DMS53 (cell line): Measurements from ENCODE around the gene PKN3.
A peak's percentile ranks its signal among the peaks of the same experiment; 100 is the strongest.

Experiments used
- DNase-seq: peaks from one replicate; lab custom pipeline; 2025; lab: John Stamatoyannopoulos, UW

Gene PKN3

DNA sequence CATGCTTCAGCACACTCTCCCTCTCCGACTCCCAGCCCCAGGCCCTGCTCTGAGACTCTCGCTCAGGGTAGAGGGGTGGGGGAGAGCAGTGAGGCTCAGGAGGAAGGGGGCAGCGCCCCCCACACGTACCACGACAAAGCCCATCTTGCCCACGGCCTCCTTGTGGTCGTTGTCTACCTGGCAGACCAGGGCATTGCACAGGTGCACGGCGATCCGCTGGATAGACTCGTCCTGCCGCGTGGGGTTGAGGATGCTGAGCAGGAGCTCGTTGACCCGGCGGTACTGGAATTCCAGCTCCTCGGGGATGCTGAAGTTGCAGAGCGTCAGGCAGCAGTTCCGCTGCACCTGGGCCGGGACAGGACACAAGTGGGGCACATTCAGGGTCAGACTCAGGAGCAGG, 40.1 kb downstream of the PKN3 start:
- peak; percentile 26 for DNase-seq

DNA sequence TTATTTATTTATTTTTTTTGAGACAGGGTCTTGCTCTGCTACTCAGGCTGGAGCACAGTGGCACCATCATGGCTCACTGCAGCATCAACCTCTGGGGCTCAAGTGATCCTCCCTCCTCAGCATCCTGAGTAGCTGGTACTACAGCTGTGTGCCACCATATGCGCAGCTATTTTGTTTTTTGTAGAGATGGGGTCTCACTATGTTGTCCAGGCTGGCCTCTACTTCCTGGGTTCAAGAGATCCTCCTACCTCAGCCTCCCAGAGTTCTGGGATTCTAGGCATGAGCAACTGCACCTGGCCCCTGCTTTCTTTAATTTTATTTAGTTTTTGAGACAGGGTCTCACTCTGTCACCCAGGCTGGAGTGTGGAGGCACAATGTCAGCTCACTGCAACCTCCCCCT, 41.1 kb downstream of the PKN3 start:
- DNase-seq: no peak

DNA sequence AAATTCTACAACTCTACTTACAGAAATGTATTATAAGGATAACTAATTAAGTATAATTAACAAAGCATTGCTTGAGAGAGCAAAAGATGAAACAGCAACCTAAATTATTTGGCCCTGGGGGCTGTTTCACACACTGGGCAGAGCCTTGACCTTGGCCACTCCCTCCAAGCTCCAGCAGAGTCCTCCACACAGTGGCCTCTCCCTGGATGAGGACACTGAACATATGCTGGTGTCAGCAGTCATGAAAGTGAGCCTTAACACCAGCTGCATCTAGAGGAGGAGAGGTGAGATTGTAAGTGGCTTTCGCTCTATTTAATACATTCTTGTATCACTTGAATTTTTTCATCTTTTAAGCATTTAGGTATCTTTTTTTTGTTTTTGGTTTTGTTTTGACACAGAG, 44.9 kb downstream of the PKN3 start:
- no peak for DNase-seq

DNA sequence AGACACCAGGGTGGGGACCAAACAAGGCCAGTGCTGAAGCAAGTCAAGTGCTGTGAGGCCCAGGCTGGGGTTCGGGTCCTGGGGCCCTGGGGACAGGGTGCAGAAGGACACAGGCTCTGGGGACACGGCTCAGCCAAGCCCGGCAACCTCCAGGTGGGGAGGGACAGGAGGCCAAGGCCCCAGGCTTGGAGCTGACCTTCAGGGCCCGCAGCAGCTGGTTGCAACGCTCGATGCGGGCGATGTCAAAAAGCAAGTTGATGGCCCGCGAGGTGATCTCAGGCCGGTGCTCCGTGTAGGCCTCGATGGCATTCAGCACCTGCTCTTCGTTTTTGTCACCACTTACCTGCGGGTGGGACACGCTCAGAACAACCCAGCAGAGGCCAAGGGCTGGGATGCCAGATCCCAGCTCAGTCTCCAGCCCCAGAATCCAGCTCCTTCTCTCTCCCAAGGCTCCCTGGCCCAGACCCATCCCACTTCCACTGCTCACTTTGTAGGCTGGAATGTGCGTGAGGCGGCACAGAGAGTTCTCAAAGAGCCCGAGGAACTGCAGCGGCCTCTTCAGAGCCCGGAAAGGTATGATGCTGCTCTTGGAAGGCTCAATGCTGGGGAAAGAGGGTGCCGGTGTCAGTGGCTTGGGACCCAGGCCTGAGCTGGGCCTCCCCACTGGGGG, 48.8 kb downstream of the PKN3 start:
- no peak for DNase-seq

DNA sequence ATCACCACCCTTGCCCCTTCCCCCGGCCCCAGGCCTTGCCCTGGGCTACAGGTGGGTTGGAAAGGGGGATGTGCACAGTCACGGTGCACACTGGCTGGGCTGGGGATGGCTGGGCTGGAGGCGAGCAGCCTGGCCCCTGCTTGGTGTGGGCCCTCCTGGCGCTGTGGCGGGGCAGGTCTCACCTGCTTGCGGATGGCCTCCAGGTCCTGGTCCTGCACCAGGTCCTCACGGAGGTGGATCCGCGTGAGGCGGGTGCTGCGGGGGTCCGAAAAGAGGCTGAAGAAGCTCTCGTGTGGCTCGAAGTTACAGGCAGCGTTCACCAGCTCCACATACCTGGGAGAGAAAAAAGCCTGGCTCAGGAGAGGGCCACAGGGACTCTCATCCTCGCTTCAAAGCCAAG, 51.3 kb downstream of the PKN3 start:
- no peak for DNase-seq

DNA sequence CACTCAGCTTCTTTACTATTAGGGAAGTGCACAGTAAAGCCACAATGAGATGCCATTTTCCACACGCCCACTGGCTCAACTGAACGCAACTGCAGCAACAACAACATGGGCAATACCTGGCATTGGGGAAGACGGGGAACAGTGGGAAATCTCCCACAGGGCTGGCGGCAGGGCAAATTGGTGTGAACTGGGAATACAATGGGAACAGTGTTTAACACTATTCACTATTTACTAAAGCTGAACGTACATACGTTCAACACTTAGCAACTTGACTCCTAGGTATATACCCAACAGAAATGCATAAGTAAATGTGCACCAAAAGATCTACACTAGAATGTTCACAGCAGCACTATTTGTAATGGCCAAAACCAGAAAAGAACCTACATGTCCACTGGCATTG, 55.3 kb downstream of the PKN3 start:
- DNase-seq: no peak

DNA sequence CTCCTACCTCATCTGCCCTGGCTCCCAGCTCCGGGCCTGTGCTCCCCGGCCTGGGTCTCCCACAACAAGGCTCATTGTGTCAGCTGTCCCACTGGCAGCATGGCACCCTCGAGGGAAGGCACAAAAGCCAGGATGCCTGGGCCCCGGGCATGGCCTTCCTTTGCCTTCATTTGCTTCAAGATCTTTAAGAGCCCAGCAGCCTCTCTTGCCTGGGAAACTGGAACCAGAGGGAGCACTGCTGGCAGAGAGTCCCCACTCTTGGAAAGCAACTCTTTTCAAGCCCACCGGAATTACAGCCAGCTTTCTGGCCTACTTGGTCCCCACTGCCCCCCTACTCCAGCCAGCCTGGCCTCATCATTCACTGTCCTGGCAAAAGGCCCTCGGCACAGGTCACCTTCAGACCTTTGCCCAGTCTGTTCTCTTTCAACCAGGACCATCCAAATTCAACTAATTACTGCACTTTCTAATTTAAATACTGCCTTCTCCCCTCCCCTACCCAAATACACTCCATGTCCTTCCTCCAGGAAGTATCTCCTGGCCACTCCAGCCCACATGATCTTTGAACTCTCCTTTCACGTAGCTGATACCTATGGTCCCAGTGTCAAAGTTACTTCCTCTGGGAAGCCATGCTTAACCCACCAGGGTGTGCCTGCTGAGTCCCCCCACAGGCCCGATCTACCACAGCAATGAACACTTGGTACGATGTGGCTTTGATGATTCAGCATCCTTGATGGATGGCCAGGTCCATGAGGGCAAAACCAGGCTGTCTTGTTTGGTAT, 60.6 kb downstream of the PKN3 start:
- DNase-seq: no peak

DNA sequence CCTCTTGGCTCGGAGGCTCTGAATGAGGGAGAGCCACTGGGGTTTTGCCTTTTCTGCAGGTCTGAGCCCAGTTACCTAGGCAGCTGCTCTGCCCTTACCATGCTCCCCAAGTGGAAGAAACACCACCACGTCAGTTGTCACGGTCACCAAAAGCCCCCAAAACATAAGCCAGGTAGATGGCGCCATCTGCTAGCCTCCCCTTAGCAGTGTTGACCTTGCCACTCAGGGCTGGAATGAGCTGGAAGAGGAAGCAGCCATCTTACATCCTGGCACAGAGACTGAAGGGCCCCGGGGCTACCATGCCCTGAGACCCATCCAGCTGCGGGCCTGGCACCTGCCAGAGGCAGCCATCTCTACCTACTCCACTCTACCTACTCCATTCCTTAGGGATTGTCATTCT, 62.1 kb downstream of the PKN3 start:
- no peak for DNase-seq

DNA sequence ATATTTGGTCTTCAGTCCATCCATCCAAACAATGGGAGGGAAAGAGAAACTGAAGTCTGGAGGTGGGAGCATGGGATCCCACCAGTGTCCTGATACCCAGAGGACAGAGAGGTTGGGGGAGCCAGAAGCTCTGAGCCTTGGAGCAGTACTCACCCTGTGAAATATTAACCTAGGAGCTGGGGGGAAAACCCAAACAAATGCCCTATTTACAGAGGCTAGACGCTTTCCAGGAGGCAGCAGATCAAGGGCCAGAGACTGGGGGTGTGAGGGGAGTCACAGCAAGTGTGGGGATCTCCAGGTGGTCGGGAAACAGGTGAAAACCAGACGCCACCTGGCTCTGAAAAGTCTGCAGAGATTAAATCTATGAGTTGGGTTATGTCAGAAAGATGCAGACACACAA, 63.2 kb downstream of the PKN3 start:
- no peak for DNase-seq

DNA sequence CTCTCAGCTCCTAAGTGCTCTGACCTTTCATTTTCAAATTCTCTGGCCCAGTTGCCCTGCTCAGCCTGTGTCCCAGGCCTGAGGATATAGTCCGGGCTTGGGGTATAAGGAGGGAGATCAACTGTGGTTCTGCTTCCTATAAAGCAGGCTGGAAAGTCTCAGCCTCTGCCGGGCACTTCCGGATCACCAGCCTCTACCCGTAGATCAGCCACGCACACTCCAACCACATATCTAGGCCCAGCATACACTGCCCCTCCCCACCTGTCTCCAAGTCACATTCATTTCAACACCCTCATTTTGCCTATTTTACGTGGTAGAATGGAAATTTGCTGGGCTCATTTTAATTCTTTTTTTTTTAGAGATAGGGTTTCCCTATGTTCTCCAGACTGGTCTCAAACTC, 66.3 kb downstream of the PKN3 start:
- no peak for DNase-seq
